Measurements from ENCODE around the gene ST3GAL4.

ST3GAL4 gene

DNA sequence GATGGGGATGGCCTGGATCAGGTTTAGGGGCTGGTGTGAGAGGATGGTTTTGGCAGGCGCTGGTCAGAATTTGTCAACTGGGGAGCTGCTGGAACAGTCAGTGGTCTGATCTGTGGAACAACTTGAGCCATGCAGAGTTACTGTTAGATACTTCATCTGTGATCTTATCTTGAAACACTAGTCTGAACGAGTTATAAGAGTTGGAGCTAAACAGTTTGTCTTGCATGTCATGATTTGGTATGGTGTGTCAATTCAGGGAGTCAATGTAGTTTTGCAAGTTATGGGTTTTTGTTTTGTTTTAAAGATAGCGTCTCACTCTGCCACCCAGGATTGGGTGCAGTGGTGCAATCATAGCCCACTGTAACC, 54.1 kb downstream of the ST3GAL4 start:
- no peak for DNase-seq

DNA sequence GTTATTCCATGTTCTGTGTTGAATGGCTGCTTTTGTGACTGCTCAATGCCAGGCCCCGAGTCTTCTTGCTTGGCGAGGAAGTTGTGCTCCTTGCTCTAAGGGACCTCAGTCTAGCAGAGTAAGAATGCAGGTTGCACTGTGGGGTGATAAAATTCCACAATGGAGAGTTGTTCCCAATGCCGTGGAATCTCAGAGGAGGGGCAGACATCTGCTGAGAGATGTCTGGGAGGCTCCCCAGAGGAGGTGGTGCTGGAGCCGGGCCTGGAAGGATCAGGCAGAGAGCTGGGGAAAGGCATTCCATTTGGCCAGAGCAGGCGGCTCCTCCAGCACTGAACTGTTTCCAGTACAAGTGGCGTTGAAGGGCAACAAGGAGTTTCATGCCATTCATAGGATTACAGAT, 55.2 kb downstream of the ST3GAL4 start:
- DNase-seq: no peak

DNA sequence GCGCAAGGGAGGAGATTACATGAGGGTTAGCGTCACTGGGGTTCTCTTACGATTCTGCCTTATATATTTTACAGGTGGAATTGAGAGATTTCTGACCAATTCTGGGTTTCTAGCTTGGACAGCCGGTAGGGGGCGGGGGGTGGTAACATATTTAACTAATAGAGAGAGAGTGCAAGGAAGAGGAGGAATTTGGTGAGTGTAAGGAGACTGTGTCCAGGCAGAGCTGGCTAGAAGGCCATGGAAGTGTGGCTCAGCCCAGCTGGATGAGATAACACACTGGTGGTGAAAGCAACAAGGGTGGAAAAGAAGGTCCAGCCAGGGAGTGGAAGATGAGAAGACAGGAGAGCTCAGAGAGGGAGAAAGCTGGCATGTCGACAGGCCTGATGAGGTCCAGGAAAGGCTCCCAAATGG, 56.5 kb downstream of the ST3GAL4 start:
- DNase-seq: no peak

DNA sequence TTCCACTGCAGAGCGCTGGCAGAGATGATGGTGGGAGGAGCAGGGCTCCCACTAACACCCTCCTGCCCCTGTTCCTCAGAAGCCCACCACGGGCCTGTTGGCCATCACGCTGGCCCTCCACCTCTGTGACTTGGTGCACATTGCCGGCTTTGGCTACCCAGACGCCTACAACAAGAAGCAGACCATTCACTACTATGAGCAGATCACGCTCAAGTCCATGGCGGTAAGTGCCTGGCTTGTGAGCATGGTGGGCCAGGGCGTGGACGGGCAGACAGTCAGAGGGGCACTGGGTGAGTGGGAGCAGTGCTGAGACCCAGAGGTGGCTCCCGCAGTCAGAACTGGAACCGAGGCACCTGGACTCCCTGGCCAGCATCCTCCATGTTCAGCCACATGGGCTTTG, 57.9 kb downstream of the ST3GAL4 start:
- no peak for DNase-seq

DNA sequence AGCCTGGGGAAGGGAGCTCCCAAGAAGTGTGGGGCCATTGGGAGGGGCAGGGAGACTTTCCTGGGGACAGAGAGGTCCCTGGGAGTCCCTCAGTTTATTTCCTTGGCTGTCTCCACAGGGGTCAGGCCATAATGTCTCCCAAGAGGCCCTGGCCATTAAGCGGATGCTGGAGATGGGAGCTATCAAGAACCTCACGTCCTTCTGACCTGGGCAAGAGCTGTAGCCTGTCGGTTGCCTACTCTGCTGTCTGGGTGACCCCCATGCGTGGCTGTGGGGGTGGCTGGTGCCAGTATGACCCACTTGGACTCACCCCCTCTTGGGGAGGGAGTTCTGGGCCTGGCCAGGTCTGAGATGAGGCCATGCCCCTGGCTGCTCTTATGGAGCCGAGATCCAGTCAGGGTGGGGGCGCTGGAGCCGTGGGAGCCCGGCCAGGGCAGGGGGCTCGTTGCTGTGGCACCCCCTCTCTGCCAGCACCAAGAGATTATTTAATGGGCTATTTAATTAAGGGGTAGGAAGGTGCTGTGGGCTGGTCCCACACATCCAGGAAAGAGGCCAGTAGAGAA, 58.4 kb downstream of the ST3GAL4 start:
- DNase-seq: no peak

DNA sequence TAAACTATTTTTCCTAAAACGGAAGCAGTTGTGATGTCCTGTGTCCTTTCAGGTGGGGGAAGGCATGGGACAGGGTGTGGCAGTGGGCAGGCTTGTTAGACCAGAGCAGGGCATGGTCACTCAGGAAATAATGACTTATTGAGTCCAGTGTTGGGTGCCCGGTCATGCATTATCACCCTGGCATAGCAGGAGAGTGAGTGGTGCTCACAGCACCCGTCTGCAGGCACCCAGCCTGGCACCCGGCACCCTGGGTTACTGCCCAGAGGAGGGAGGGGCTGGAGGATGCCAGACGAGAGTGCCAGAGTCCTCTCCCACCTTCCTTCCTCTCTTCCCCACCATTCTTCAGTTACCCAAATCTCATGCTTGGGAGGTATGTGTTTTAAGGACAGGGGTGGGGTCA, 59.1 kb downstream of the ST3GAL4 start:
- DNase-seq: no peak

DNA sequence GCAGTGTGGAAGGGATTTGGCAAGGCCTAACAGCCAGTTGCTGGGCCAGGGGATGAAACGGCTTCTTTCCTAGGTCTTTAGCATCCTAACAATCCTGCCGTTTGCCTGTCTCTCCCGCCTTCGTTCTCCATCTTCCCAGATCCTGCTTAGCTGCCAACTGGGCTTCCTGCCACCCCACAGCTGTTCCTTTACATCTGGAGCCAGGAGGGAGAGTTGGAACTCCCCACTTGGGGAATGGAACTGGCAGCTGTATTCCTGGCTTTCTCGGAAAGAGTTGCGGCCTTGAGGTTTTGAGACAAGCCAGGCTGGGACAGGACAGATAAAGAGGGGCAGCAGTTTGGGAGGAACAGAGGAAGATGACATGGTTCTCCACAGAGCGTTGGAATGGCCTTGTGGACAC, 59.6 kb downstream of the ST3GAL4 start:
- peak; percentile 19 for DNase-seq

DNA sequence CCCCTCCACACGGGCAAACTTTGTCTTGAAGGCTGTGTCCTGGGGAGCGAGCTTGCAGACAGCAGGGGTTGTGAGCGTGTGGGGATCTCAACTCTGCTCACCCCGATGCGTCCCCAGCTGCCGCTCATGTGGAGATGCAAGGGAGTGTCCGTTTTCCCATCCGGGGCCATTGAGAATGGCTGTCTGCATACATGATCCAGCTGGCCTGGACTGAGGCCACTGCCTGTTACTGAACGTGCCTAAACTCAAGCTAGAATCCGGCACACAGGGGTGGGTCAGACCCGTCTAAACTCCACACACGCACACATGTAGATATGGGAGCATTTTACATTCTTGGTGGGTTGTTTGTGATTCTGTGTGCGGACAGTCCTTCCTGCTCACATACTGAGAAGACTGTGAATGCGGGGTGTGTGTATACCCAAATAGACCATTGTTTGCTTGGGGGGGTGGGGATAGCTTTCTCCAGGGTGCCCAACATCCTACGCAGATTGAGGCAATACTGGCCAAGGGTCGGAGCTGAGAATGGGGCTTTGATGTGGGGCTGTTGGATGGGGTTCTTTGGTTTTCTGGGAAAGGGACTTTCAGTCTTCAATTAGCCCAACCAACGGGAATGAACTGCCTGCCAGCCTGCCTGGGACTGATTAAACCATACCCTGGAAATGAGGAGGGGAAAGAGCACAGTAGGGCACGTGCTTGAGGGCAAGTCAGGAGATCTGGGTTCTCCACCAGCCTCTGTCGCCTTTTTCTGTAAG, 60.4 kb downstream of the ST3GAL4 start:
- DNase-seq: no peak

DNA sequence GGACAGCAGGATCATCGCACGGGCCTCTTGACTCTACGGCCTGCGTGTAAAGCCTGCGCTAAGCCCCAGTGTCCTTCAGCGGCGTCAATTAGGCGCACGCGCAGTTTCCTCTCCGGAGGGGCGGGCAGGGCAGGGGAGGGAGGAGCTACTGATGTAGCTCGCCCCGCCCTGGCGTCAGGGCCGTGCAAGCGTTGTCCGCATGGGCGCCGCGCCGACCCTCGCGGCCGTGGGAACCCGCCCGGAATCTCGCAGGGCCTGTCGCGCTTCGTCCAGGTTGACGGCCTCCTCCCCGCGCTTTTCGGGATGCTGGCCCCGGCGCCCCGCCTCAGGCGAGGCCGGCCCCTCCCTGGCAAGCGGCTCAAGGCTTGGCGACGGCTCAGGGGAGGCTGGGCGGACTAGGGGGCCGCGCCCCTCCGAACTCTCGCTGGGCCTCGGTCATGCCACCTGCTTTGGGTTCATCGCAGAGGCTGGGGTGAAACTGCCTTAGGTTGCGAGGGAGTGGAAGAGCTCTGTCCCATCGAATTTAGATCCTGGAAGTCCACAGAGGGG, 61.1 kb downstream of the ST3GAL4 start:
- DNase-seq: peak; percentile 76

DNA sequence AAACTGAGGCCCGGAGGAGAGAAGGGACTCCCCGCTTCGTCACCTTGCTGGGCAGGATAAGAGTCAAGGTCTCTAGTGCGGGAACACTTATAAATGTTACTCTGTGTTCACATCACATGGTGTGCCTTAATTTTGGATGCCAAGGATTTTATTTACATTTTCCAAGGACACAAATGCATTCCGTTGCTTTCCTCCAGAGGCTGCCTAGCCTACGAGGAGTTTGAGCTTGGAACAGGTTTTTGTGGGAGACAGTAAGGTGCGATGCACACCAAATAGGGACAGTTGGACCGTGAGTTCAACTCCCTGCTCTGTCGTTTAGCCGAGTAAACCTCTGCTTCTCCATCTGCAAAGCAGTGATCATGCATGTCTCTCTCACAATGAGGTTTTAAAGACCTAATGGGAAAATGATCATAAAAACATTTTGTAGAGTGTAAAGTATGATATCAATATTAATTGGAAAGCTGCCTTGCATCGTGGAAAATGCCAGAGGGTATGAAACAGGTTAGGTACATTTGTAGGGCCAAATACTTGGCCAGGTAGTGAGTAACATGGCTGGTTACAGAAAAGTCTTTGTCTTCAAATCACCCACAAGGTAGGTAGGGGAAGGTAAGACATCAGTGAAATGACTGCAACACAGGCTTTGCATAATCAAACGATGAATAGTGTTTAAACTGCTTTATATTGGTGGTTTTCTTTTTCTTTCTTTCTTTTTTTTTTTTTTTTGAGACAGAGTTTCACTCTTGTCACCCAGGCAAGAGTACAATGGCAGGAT, 61.8 kb downstream of the ST3GAL4 start:
- no peak for DNase-seq

DNA sequence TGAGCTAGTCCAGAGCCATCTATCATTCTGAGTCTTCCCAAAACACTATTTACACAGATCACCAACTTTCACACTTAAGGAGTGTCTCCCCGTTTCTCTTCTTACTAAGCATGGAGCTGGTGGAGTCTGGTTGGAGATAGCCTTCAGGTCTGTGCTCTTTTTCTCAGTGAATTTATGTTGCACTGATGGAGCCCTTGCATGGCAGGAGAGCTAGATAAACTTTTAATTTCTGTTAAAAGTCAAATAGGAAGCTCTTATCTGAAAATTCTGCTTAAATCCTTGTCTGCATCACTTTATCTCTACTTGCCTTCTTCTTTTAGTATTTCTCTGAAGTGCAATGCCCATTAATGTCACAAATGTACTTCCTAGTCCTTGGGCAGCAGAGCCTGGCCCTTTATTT, 63.4 kb downstream of the ST3GAL4 start:
- DNase-seq: no peak

DNA sequence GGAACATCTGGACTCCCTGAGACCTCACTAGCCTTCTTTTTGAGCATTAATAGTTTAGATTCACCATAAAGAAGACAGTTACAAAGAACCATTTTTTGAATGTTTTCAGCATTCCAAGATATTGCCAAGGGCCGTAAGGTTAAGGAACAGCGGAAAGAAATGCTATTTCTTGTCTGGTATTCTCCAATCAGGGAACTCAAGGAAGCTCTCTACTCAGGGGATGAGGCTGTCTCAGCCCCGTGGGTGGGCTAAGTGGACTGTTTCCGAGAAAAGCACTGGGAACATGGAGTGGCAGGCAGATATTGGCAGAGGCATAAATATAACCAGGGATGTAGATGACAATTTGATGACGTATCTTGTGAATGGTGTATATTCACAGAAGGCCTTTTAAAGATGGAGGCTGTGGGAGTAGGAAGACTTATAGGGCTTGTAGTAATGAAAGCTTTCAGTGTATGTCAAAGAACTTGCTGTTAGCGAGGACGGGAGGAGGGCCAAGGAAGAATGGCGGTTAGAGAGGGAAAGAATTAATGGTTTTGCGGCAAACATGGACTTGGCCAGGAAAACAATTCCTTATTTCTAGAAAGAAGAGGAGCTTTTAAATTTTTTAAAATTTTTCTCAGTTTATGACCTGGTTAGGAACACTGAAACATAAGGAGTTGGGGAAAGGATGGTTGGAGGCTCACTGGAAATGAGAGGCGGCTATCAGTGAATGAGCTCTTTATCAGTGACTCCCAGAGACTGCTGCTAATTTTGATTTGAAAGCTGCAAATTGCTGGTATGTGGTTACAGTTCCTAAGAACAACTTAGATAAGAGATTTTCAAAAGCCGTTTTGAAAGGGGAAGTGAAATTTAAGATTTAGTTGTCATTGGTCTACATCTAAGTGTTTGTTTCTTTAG, 64.6 kb downstream of the ST3GAL4 start:
- no peak for DNase-seq

DNA sequence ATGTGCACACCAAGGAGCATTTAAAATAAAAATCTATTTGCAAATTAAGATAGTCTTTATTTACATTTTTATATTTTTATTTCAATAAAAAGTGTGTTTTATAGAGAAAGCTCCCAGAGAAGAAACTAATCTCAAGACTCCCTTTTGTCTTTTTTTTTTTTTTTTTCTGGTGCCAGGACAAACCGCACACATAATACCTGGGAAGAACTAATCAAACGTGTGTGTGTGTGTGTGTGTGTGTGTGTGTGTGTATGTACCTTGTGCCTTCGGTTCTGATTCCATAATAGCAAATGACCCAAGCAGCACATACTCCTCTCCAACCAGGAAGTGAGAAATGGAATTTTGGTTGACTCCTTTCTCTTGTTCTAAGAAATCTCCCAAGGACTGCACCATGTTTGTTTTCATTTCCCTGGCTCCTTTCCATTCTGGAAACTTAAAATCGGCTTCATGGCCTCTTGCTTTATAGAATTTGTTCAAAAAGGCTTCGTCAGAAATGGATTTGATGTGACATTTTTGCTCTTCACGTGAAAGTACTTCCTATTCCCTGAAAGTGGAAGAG, 65.3 kb downstream of the ST3GAL4 start:
- DNase-seq: no peak

DNA sequence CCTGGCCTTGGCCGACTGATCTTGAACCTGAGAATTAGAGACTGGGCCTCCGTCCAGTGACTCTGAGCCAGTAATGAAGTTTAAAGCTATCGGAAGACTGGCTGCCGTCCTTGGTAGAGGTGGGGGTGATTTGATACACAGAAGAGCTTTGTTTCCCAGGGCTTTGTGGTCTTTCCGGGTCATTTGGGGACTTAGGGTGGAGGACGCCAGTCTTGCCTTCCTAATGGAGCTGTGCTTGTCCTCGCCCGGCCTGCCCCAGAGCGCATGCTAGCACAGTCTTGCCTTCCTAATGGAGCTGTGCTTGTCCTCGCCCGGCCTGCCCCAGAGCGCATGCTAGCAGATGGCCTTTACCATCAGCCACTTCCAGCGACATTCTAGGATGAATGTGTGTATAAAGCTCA, 65.8 kb downstream of the ST3GAL4 start:
- no peak for DNase-seq

DNA sequence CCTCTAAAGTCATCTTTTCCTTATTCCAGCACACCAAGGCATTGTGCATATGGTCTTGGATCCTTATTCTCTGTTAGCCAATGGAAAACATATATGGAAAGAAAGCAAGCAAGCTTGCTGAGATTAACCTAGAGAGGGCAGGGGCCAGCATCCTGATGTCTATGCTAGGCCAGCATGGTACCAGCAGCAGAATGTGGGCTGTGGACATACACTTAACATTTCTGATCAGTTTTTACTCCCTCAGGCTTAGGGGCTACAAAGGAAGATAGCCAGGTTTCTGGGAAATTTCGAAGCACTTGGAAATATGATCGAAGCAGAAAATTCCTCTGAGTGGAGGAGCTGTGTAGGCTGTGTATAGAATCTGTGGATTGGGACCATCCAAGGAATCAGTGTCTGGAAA, 67.0 kb downstream of the ST3GAL4 start:
- no peak for DNase-seq

DNA sequence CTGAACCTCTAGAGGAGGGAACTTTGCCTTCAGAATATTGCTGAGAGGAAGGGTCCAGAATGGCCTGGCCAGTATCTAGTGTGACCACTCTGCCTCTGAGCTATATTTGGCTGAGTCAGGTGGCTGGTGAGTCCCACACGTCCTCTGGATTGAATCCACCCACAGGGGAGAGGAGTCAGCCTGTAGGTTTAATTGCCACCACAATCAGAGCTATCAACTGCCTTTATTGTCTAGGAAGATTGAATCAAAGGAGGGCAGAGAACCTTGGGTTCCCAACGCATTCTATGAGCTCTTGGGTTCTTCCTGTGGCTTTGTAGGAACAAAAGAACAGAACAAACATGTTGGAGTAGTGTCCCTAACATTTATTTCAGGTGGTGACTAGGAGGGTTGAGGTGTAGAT, 67.7 kb downstream of the ST3GAL4 start:
- no peak for DNase-seq

DNA sequence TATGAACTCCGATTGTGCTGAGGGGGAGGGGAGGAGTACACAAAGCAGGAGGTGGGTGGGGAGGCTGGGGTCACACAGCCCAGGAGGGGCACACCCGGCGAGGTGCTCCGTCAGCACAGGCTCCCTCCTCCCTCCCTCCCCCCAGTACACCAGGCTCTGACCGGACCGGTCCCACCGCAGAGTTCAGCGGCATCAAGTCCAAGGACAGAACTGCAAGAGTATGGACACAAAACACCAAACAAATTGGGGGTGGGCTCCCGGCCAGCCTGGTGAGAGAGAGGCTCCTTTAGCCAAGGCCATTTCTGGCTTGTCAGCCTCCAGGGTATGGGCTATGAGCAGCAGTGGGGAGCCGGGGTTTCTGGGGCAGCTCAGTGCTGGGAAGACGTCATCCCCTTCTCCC, 68.3 kb downstream of the ST3GAL4 start:
- DNase-seq: no peak

DNA sequence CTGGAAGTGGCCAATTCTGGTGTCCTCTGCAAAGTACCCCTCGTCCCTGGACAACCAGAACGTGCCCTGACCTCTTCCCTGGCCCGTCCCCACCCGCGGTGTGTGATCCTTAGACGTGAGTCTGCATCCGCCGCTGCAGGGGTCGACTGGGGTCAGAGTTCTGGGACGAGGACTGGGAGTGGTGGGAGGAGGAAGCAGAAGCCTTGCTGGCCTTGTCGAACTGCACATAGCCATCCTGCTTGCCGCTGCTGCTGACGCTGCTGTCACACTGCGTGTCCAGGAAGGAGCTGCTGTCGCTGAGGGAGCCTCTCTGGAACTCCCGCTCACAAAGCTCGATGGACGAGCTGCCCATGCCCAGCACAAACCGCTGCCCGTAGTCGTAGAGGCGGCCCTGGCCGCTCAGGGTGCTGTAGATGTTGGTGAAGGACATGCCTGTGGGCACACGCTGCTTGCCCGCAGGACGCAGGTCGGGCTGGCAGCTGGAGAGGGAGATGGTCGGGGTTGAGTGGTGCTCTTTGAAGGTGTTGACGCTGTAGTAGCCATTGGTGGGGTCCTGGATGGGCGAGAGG, 69.1 kb downstream of the ST3GAL4 start:
- DNase-seq: no peak

DNA sequence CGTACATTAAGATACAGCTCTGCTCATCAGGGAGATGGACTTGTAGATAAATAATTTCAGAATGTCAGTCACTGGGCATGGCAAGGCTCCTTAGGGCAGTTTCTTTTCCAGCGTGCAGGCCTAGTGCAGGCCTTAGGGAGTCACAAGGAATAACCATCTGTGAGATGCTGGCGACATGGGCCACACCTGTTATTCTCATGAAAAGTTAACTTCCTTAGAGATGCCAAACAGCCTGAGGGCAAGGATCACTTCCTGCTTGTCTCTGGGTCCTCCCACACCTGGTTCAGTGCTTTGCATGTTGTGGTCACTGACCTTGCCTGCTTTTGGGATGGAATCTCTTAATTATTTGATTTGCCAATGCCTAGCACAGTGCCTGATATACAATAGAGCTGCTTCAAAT, 70.6 kb downstream of the ST3GAL4 start:
- DNase-seq: no peak

DNA sequence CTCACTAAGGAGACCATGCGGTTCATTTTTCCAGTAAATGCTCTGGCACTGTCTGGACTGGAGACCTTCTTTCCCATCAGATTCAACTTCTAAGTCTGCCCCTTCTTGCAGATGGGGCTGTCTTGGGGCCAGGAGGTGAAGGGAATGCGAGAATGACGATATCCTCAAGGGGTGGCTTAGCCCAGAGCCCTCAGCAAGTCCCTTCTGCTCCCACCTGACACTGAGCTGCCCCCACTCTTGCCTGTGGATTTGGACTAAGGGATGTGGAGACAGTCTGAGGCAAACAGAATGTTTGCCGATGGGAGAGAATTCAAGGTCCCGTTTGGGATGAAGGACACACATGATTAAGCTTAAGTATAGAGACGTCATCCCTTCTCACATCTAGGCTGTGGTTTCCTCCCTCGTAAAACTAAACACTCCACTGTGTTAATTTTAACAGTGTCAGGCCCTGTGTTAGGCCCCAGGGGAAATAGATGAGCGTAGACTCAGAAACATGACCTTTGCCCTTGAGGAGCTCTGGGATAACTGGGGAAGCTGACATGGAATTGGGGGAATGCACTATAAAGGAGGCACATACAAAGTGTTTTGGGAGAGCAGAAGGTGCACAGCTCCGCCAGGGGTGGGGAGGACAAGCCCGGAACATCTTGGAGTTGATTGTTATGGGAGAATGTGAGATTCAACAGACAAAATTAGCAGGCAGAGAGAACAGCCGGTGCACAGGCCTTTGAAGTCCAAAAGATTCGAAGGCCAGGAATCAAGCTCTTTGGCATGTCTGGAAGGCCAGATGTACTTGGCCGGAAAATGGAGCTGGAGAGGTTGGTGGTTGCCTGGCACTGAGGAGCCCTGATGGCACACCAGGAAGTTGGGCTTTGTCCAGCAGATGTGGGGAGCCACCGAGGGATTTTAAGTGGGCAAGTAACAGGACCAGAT, 71.6 kb downstream of the ST3GAL4 start:
- no peak for DNase-seq
